ENCODE measurements around the gene RPTOR. TPM values are rescaled to one million over a fixed set of nuclear protein-coding genes. Genes with fewer than 3 reads are reported as not detected.

RPTOR gene
- total RNA-seq, 2 experiments from 2014 or later: 48.1 to 87.8 TPM

DNA sequence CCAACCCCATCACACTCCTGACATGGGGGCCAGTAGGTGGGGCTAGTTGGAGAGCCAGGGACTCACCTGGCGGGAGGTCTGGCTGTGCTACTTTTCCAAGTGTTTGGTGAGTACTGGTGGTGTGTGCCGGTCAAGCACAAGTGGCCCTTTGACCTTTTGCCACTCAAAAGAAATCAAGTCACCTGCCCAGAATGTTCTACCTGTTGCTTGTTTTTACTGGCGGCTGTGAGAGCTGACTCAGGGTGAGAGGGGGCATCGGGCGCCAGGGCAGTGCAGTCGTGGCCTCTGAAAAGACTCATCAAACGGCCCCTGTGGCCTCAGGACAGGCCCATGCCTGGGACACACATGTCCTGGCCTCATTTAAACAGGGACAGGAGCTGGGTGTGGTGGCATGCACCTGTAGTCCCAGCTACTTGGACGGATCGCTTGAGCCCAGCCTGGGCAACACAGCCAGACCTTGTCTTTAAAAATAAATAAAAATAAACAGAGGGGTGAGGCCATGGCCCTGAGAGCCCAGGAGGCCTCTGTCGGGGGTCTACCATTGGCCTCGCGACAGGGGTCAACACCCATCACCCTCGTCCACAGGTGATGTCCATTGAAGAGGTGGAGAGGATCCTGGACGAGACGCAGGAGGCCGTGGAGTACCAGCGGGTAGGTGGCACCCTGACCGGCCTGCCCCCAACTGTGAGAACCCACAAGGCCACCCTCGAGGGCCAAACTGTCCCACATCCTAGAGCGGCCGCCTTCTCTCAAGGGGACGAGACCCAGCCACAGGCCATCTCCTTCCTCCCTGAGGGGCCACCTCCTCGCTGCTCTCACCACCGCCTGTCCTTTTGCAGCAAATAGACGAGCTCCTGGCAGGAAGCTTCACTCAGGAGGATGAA lies 452.0 kb downstream of the RPTOR start:
- no TSS peak for BruUV-seq (replicated peaks)
- no peaks in the 10 kb centered on the region for H3K36me3 ChIP-seq (ENCODE audit: insufficient read depth, low read length)
- no peaks in the 10 kb centered on the region for H4K20me1 ChIP-seq (ENCODE audit: insufficient read depth, low read length)
- H3K4me1 ChIP-seq (ENCODE audit: insufficient read depth, low read length, poor library complexity, severe bottlenecking): no peaks in the 10 kb centered on the region
- no peak for TF ChIP-seq EZH2phosphoT487 (IDR thresholded peaks at IDR 0.05; ENCODE audit: borderline replicate concordance, low read depth, low read length)
- TF ChIP-seq, protein P1, sequence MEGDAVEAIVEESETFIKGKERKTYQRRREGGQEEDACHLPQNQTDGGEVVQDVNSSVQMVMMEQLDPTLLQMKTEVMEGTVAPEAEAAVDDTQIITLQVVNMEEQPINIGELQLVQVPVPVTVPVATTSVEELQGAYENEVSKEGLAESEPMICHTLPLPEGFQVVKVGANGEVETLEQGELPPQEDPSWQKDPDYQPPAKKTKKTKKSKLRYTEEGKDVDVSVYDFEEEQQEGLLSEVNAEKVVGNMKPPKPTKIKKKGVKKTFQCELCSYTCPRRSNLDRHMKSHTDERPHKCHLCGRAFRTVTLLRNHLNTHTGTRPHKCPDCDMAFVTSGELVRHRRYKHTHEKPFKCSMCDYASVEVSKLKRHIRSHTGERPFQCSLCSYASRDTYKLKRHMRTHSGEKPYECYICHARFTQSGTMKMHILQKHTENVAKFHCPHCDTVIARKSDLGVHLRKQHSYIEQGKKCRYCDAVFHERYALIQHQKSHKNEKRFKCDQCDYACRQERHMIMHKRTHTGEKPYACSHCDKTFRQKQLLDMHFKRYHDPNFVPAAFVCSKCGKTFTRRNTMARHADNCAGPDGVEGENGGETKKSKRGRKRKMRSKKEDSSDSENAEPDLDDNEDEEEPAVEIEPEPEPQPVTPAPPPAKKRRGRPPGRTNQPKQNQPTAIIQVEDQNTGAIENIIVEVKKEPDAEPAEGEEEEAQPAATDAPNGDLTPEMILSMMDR (conservative IDR thresholded peaks at IDR 0.05; ENCODE audit: low read length): 0 out of 2 replicates have a peak, but pooled peaks have one; percentile 6
- CTCF ChIA-PET (ENCODE audit: unreplicated experiment): no interaction called here
- no peak overlapping the region for H3K4me2 ChIP-seq (ENCODE audit: low read length)
- no peak for DNase-seq (ENCODE audit: low spot score)
- H3K9me3 ChIP-seq (ENCODE audit: low read length): no peaks in the 10 kb centered on the region
- no peak overlapping the region for H3K4me3 ChIP-seq (ENCODE audit: low read depth, low read length, poor library complexity, severe bottlenecking)
- no peak overlapping the region for H3K27ac ChIP-seq (ENCODE audit: low read depth, low read length, poor library complexity, severe bottlenecking)
- H3K79me2 ChIP-seq (ENCODE audit: insufficient read depth, low read depth, low read length): no peaks in the 10 kb centered on the region
- POLR2A ChIA-PET: no interaction called here
- no peak overlapping the region for H2AFZ ChIP-seq (ENCODE audit: low read length)
- H3K9me2 ChIP-seq (ENCODE audit: insufficient read depth, low read length): no peaks in the 10 kb centered on the region
- intact Hi-C loops (cut with micrococcal nuclease; ENCODE audit: unreplicated experiment): no loop called here

DNA sequence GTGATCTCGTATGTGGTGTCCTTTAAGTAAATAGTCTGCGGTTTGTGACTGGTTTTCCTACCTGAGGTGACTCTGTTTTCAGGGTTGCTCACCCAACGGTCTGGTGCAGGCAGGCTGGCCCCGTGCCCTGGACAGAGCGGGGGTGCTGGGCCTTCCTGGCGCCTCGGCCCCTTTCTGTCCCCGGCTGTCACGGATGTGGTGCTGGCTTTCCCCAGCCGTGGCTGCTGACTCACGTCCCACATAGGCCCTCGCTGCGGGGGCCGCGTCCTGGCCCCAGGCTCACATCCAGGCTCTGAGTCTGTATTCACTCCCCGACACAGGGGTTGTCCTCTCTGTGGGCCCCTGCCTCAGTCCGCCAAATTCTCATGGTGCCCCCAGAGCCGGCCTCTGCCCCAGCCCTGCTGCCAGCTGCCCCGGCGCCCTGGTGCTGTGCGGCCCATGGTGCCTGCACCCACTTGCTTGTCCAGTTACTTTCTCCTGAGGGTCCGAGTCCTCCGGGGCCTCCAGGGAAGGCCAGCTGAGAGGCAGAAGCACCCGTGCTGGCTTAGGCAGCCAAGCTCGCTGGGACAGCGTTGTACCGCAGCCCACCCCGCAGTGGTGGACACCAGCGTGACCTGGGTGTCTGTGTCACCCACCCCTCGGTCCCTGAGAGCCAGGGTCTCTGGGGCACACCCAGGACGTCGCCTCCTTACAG lies 452.9 kb downstream of the RPTOR start:
- H3K79me2 ChIP-seq (ENCODE audit: insufficient read depth, low read depth, low read length): no peaks in the 10 kb centered on the region
- H3K4me2 ChIP-seq (ENCODE audit: low read length): no peak overlapping the region
- no peaks in the 10 kb centered on the region for H4K20me1 ChIP-seq (ENCODE audit: insufficient read depth, low read length)
- H3K4me3 ChIP-seq (ENCODE audit: low read depth, low read length, poor library complexity, severe bottlenecking): no peak overlapping the region
- H3K36me3 ChIP-seq (ENCODE audit: insufficient read depth, low read length): no peaks in the 10 kb centered on the region
- no peak overlapping the region for H2AFZ ChIP-seq (ENCODE audit: low read length)
- POLR2A ChIA-PET: no interaction called here
- CTCF ChIA-PET (ENCODE audit: unreplicated experiment): no interaction called here
- H3K9me2 ChIP-seq (ENCODE audit: insufficient read depth, low read length): no peaks in the 10 kb centered on the region
- intact Hi-C loops (cut with micrococcal nuclease; ENCODE audit: unreplicated experiment): no loop called here
- no TSS peak for BruUV-seq (replicated peaks)
- H3K9me3 ChIP-seq (ENCODE audit: low read length): no peaks in the 10 kb centered on the region
- TF ChIP-seq, protein P1 (conservative IDR thresholded peaks at IDR 0.05; ENCODE audit: low read length): no peak
- no peak for TF ChIP-seq EZH2phosphoT487 (IDR thresholded peaks at IDR 0.05; ENCODE audit: borderline replicate concordance, low read depth, low read length)
- H3K27ac ChIP-seq (ENCODE audit: low read depth, low read length, poor library complexity, severe bottlenecking): no peak overlapping the region
- no peaks in the 10 kb centered on the region for H3K4me1 ChIP-seq (ENCODE audit: insufficient read depth, low read length, poor library complexity, severe bottlenecking)
- DNase-seq (ENCODE audit: low spot score): no peak

Measured in OCI-LY7 (cell line).